DOHH2 (cell line): Measurements from ENCODE around the gene TARS1.

Experiments used
- H3F3A ChIP-seq: fragments of 200-600 bp; sonication (generic), shearing (Covaris generic); 2 replicates; pipeline ENCODE4 v1.6.0; 2016; ENCODE audit warnings: antibody characterized with exemption, mild to moderate bottlenecking; ENCODE audit not compliant: control insufficient read depth, insufficient read depth
- H3K27ac ChIP-seq: fragments of 200-600 bp; sonication (generic); 2 replicates; pipeline ENCODE4 v1.5.1; 2014; ENCODE audit warnings: low read depth, mild to moderate bottlenecking, low read length, moderate library complexity
- H3K27me3 ChIP-seq: fragments of 200-600 bp; sonication (generic); 2 replicates; pipeline ENCODE4 v1.6.1; 2014; ENCODE audit warnings: mild to moderate bottlenecking, low read length, mixed read lengths; ENCODE audit not compliant: control insufficient read depth
- H3K36me3 ChIP-seq: fragments of 200-600 bp; sonication (generic); 2 replicates; pipeline ENCODE4 v1.6.1; 2014; ENCODE audit warnings: mild to moderate bottlenecking, low read length, moderate library complexity, mixed read lengths; ENCODE audit not compliant: control insufficient read depth
- H3K4me1 ChIP-seq: fragments of 200-600 bp; sonication (generic); 2 replicates; pipeline ENCODE4 v1.6.1; 2014; ENCODE audit warnings: mild to moderate bottlenecking, low read length, mixed read lengths; ENCODE audit not compliant: control insufficient read depth
- H3K4me2 ChIP-seq: fragments of 200-600 bp; sonication (generic); 2 replicates; pipeline ENCODE4 v1.6.0; 2014; ENCODE audit warnings: mild to moderate bottlenecking, low read length, moderate library complexity
- H3K4me3 ChIP-seq: fragments of 200-600 bp; sonication (generic); 2 replicates; pipeline ENCODE4 v1.5.1; 2014; ENCODE audit warnings: mild to moderate bottlenecking, low read length, mixed read lengths
- H3K79me2 ChIP-seq: fragments of 200-600 bp; sonication (generic); 2 replicates; pipeline ENCODE4 v1.6.1; 2014; ENCODE audit warnings: mild to moderate bottlenecking, low read length, mixed read lengths; ENCODE audit not compliant: control insufficient read depth
- H3K9me2 ChIP-seq: fragments of 200-600 bp; sonication (generic); replicated peaks from 2 replicates; pipeline ENCODE4 v1.6.1; 2014; ENCODE audit warnings: mild to moderate bottlenecking, low read length, mixed read lengths; ENCODE audit not compliant: control insufficient read depth
- H3K9me3 ChIP-seq: fragments of 200-600 bp; sonication (generic); 2 replicates; pipeline ENCODE4 v1.6.1; 2014; ENCODE audit warnings: antibody characterized with exemption, low read length, mixed read lengths; ENCODE audit not compliant: control insufficient read depth, insufficient read depth
- H4K20me1 ChIP-seq: fragments of 200-600 bp; sonication (generic); 2 replicates; pipeline ENCODE4 v1.6.0; 2014; ENCODE audit warnings: low read depth, mild to moderate bottlenecking, antibody characterized with exemption, low read length, moderate library complexity; ENCODE audit not compliant: control insufficient read depth, insufficient read depth
- EZH2phosphoT487 ChIP-seq: fragments of 200-600 bp; sonication (generic); IDR thresholded peaks from 2 replicates; pipeline ENCODE4 v1.6.1; 2017; ENCODE audit warnings: borderline replicate concordance, mild to moderate bottlenecking, antibody characterized with exemption, low read length, moderate library complexity, mixed read lengths
- TF ChIP-seq, protein P1 (sequence below): fragments of 200-600 bp; sonication (generic); IDR thresholded peaks from one replicate; pipeline ENCODE4 v1.5.1; 2014; ENCODE audit warnings: antibody characterized with exemption, mild to moderate bottlenecking, low read depth, low read length; ENCODE audit not compliant: poor library complexity, severe bottlenecking

Gene TARS1

DNA sequence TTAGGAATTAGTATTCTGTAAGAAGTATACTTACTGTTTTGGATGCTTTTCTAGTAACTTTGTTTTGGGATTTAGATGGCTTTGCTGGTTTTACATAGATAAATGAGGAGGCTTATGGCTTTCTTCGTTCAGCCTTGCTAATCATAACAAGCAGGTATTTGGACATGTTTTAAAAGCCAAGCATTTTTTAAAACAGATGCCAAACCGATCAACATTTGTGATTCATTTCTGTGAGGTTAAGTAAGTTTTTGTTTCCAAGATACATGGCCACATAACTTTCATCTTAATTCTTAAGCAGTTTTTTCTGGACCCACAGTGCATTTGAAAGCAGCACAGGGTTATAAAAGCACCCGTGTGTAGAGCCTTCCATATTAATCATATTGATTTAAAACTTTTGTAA lies 21.7 kb downstream of the TARS1 start:
- Histone ChIP-seq H3K36me3 (peaks cover 91% of the 10 kb centered on the region), H3K4me1 (no peaks in the 10 kb centered on the region), H3K9me2 (no peaks in the 10 kb centered on the region), H3K4me2 (no peak overlapping the region), H4K20me1 (no peaks in the 10 kb centered on the region), H3F3A (no peaks in the 10 kb centered on the region), H3K4me3 (no peak overlapping the region), H3K27ac (no peak overlapping the region), H3K79me2 (no peaks in the 10 kb centered on the region), H3K9me3 (no peaks in the 10 kb centered on the region), H3K27me3 (no peaks in the 10 kb centered on the region)
- TF ChIP-seq EZH2phosphoT487 = no peak
- TF ChIP-seq, protein P1, sequence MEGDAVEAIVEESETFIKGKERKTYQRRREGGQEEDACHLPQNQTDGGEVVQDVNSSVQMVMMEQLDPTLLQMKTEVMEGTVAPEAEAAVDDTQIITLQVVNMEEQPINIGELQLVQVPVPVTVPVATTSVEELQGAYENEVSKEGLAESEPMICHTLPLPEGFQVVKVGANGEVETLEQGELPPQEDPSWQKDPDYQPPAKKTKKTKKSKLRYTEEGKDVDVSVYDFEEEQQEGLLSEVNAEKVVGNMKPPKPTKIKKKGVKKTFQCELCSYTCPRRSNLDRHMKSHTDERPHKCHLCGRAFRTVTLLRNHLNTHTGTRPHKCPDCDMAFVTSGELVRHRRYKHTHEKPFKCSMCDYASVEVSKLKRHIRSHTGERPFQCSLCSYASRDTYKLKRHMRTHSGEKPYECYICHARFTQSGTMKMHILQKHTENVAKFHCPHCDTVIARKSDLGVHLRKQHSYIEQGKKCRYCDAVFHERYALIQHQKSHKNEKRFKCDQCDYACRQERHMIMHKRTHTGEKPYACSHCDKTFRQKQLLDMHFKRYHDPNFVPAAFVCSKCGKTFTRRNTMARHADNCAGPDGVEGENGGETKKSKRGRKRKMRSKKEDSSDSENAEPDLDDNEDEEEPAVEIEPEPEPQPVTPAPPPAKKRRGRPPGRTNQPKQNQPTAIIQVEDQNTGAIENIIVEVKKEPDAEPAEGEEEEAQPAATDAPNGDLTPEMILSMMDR = no peak

DNA sequence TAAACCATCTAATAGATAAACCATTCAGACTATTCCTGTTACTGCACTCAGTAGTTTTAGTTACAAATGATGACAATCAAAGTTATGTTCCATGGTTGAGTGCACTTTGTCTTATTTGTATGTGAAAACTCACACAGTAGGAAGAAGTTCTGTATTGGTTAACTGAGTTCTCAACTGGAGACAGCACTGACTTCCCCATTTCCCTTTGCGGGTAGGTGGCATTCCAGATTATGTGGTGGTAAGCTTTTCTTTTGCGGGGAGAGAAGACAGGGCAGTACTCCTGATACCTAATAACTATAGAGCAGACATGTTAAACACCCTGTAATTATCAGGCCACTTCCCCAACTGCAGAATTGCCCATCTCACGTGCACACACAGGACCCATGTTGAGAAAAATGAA lies 24.4 kb downstream of the TARS1 start:
- Histone ChIP-seq H3K9me2 (no peaks in the 10 kb centered on the region), H4K20me1 (no peaks in the 10 kb centered on the region), H3K4me3 (no peak overlapping the region), H3F3A (no peaks in the 10 kb centered on the region), H3K4me2 (no peak overlapping the region), H3K27ac (no peak overlapping the region), H3K4me1 (no peaks in the 10 kb centered on the region), H3K36me3 (peaks cover 87% of the 10 kb centered on the region), H3K27me3 (no peaks in the 10 kb centered on the region), H3K79me2 (no peaks in the 10 kb centered on the region), H3K9me3 (no peaks in the 10 kb centered on the region)
- no peak for TF ChIP-seq EZH2phosphoT487
- TF ChIP-seq, protein P1 = no peak

DNA sequence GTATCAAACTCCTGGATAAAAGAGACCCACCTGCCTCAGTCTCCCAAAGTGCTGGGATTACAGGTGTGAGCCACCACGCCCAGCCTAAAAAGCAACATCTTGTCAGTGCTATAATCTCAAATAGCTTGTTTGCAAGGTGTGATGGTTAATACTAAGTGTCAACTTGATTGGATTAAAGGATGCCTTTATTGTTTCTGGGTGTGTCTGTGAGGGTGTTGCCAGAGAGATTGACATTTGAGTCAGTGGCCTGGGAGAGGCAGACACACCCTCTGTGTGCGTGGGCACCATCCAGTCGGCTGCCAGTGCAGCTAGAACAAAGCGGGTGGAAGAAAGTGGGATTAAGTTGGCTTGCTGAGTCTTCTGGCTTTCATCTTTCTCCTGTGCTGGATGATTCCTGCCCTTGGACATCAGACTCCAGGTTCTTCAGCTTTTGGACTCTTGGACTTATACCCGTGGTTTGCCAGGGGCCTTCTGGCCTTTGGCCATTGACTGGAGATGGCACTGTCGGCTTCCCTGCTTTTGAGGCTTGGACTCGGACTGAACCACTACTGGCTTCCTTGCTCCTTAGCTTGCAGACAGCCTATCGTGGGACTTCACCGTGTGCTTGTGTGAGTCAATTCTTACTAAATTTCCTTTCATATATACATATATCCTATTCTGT lies 28.1 kb downstream of the TARS1 start:
- Histone ChIP-seq H3K36me3 (peaks cover 66% of the 10 kb centered on the region), H3K4me3 (no peak overlapping the region), H3K27me3 (no peaks in the 10 kb centered on the region), H3K4me2 (no peak overlapping the region), H3F3A (no peaks in the 10 kb centered on the region), H3K9me2 (no peaks in the 10 kb centered on the region), H3K9me3 (no peaks in the 10 kb centered on the region), H3K4me1 (no peaks in the 10 kb centered on the region), H3K79me2 (no peaks in the 10 kb centered on the region), H4K20me1 (no peaks in the 10 kb centered on the region), H3K27ac (no peak overlapping the region)
- no peak for TF ChIP-seq EZH2phosphoT487
- TF ChIP-seq, protein P1 = no peak
